SK-N-MC (cell line): Measurements from ENCODE around the gene VSNL1.

Source experiments
- EZH2 ChIP-seq: fragments of 200-600 bp; sonication (generic); IDR thresholded peaks from one replicate; pipeline ENCODE4 v1.6.1; 2017; ENCODE audit warnings: antibody characterized with exemption
- FOXP2 ChIP-seq: optimal IDR thresholded peaks from 2 replicates; pipeline ENCODE3; 2011; ENCODE audit warnings: mild to moderate bottlenecking, moderate library complexity; ENCODE audit not compliant: insufficient read depth; ENCODE audit errors: extremely low read length, control extremely low read depth
- POLR2AphosphoS5 ChIP-seq: IDR thresholded peaks from 2 replicates; pipeline ENCODE4 v1.6.1; 2012; ENCODE audit warnings: mild to moderate bottlenecking, low read depth, low read length, borderline replicate concordance

DNA sequence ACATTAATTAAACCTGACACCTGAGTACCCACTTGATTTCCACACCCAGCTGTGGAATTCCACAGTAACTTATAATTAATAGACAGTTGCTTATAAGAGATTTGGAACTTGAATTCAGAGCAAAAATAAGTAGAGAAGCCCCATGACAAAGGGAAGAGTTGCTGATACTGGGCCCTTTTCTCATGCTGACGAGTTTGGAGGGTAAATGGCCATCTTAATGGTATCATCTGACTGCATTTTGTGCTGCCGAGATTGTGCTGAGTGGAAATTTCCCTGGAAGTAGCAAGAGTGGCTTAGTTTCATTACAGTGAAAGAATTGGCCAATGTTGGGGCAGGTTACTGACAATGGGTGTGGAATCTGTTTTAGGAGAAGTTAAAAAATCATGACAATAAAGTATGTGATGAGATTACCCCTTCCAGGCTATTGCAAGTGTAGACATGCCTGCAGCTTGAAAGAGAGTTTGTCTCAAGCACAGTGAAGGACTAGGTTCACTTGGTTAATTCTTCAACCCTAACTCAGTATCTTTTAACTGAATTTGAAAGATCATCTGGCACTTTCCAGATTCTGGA, 49.9 kb downstream of the VSNL1 start:
- TF ChIP-seq EZH2 (no peak), POLR2AphosphoS5 (no peak), FOXP2 (no peak)
